ENCODE measurements around the gene CDC34.

- TF ChIP-seq, protein P1, sequence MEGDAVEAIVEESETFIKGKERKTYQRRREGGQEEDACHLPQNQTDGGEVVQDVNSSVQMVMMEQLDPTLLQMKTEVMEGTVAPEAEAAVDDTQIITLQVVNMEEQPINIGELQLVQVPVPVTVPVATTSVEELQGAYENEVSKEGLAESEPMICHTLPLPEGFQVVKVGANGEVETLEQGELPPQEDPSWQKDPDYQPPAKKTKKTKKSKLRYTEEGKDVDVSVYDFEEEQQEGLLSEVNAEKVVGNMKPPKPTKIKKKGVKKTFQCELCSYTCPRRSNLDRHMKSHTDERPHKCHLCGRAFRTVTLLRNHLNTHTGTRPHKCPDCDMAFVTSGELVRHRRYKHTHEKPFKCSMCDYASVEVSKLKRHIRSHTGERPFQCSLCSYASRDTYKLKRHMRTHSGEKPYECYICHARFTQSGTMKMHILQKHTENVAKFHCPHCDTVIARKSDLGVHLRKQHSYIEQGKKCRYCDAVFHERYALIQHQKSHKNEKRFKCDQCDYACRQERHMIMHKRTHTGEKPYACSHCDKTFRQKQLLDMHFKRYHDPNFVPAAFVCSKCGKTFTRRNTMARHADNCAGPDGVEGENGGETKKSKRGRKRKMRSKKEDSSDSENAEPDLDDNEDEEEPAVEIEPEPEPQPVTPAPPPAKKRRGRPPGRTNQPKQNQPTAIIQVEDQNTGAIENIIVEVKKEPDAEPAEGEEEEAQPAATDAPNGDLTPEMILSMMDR (IDR thresholded peaks at IDR 0.05; ENCODE audit: borderline replicate concordance, extremely low read depth, low read length, poor library complexity, severe bottlenecking): no peak
- TF ChIP-seq EZH2 (IDR thresholded peaks at IDR 0.05; ENCODE audit: borderline replicate concordance, low read depth, low read length, severe bottlenecking): no peak
Measured at GRCh38 chr19:556611-557382, 25.2 kb downstream of the CDC34 start.

Measured in DND-41 (cell line).